Liver (tissue), 3 donors: ENCODE results near the gene CX3CR1.

Source experiments
- ATF3 ChIP-seq: IDR thresholded peaks from 2 replicates; pipeline ENCODE4 v1.6.1; 2016; ENCODE audit warnings: antibody characterized with exemption
- CTCF ChIP-seq: fragments of 150-350 bp; IDR thresholded peaks from 2 replicates; pipeline ENCODE4 v1.5.1; 2017; ENCODE audit warnings: improper control_type of control experiment, low read depth, low read length; ENCODE audit not compliant: missing input control
- EGR1 ChIP-seq, 2 donors: IDR thresholded peaks; 2 replicates each; pipeline ENCODE4 v1.6.1; 2016 to 2018; ENCODE audit warnings: antibody characterized with exemption in 2 of 2, low read depth in 2 of 2
- GABPA ChIP-seq, 2 donors: IDR thresholded peaks in 1 of 2; conservative IDR thresholded peaks in 1 of 2; 2 replicates each; pipeline ENCODE4 v1.6.1; 2016; ENCODE audit warnings: antibody characterized with exemption in 2 of 2, mild to moderate bottlenecking in 1 of 2, moderate library complexity in 1 of 2
- JUND ChIP-seq, 2 donors: IDR thresholded peaks; 2 replicates each; pipeline ENCODE4 v1.6.1; 2016; ENCODE audit warnings: antibody characterized with exemption in 2 of 2
- MAX ChIP-seq: IDR thresholded peaks from 2 replicates; pipeline ENCODE4 v1.6.1; 2016; ENCODE audit warnings: antibody characterized with exemption
- NR2F2 ChIP-seq: IDR thresholded peaks from 2 replicates; pipeline ENCODE4 v1.6.1; 2016; ENCODE audit warnings: antibody characterized with exemption
- RAD21 ChIP-seq, 2 donors: IDR thresholded peaks; 2 replicates each; pipeline ENCODE4 v1.6.1; 2016; ENCODE audit warnings: antibody characterized with exemption in 2 of 2, mild to moderate bottlenecking in 2 of 2
- REST ChIP-seq: IDR thresholded peaks from 2 replicates; pipeline ENCODE4 v1.6.1; 2016; ENCODE audit warnings: antibody characterized with exemption, mild to moderate bottlenecking
- RXRA ChIP-seq, 2 donors: IDR thresholded peaks; 2 replicates each; pipeline ENCODE4 v1.6.1; 2017 to 2018; ENCODE audit warnings: antibody characterized with exemption in 2 of 2, mild to moderate bottlenecking in 1 of 2
- SP1 ChIP-seq: IDR thresholded peaks from 2 replicates; pipeline ENCODE4 v1.6.1; 2018; ENCODE audit warnings: antibody characterized with exemption, mild to moderate bottlenecking
- TAF1 ChIP-seq: conservative IDR thresholded peaks from 2 replicates; pipeline ENCODE4 v1.6.1; 2016; ENCODE audit warnings: antibody characterized with exemption, mild to moderate bottlenecking
- YY1 ChIP-seq: IDR thresholded peaks from 2 replicates; pipeline ENCODE4 v1.6.1; 2016; ENCODE audit warnings: antibody characterized with exemption, mild to moderate bottlenecking
- donor health status: healthy.
- donor health status: healthy.

- no peak for TF ChIP-seq CTCF
- TF ChIP-seq SP1, result no peak
- no peak for TF ChIP-seq EGR1 (IDR thresholded peaks at IDR 0.05; ENCODE audit: low read depth in 2 of 2)
- no peak for TF ChIP-seq GABPA (IDR thresholded peaks at IDR 0.05 in 1 of 2, conservative IDR thresholded peaks at IDR 0.05 in 1 of 2)
- TF ChIP-seq YY1, result no peak
- no peak for TF ChIP-seq NR2F2
- TF ChIP-seq ATF3, result no peak
- TF ChIP-seq RAD21 (IDR thresholded peaks at IDR 0.05), result no peak
- no peak for TF ChIP-seq TAF1
- TF ChIP-seq MAX, result no peak
- no peak for TF ChIP-seq JUND (IDR thresholded peaks at IDR 0.05)
- no peak for TF ChIP-seq RXRA (IDR thresholded peaks at IDR 0.05)
- TF ChIP-seq REST, result no peak
These were observed 15.4 kb upstream of the CX3CR1 start for GRCh38 chr3:39295184-39295775.
